ENCODE data around the gene COQ6. TPM values are rescaled to one million over a fixed set of nuclear protein-coding genes. Genes with fewer than 3 reads are reported as not detected.

The COQ6 gene
- total RNA-seq, 1 donor from 2014 or later = 13.4 TPM

- DNase-seq (ENCODE audit: low read depth) (no peak), FAIRE-seq (no peak)
- Histone ChIP-seq H3K27me3 (ENCODE audit: control insufficient read depth, insufficient read depth, low read length) (no peaks in the 10 kb centered on the region), H3K4me3 (ENCODE audit: low read depth, low read length) (no peak overlapping the region), H3K36me3 (ENCODE audit: control insufficient read depth, insufficient read depth, low read length) (peaks cover 27% of the 10 kb centered on the region)
- TF ChIP-seq CTCF (IDR thresholded peaks at IDR 0.05; ENCODE audit: insufficient read depth, low read length, severe bottlenecking) = no peak
These were observed 25.8 kb upstream of the COQ6 start for GRCh38 chr14:73924337-73924736.

GRCh38 chr14:73935666-73936065 is 14.4 kb upstream of the COQ6 start:
- FAIRE-seq = no peak
- TF ChIP-seq CTCF (IDR thresholded peaks at IDR 0.05; ENCODE audit: insufficient read depth, low read length, severe bottlenecking) = peak; percentile 6
- H3K36me3 ChIP-seq (ENCODE audit: control insufficient read depth, insufficient read depth, low read length) = peaks cover 7% of the 10 kb centered on the region
- peak; percentile 19 for DNase-seq (ENCODE audit: low read depth)
- no peak overlapping the region for H3K4me3 ChIP-seq (ENCODE audit: low read depth, low read length)
- H3K27me3 ChIP-seq (ENCODE audit: control insufficient read depth, insufficient read depth, low read length) = no peaks in the 10 kb centered on the region

GRCh38 chr14:73936548-73936947 is 13.6 kb upstream of the COQ6 start:
- peaks cover 4% of the 10 kb centered on the region for H3K36me3 ChIP-seq (ENCODE audit: control insufficient read depth, insufficient read depth, low read length)
- FAIRE-seq = no peak

GRCh38 chr14:73937012-73937411 is 13.1 kb upstream of the COQ6 start:
- peaks cover 1% of the 10 kb centered on the region for H3K36me3 ChIP-seq (ENCODE audit: control insufficient read depth, insufficient read depth, low read length)

More at GRCh38 chr14:73936548-73936947, 13.6 kb upstream of the COQ6 start:
- no peak for TF ChIP-seq CTCF (IDR thresholded peaks at IDR 0.05; ENCODE audit: insufficient read depth, low read length, severe bottlenecking)
- no peaks in the 10 kb centered on the region for H3K27me3 ChIP-seq (ENCODE audit: control insufficient read depth, insufficient read depth, low read length)
- no peak overlapping the region for H3K4me3 ChIP-seq (ENCODE audit: low read depth, low read length)
- DNase-seq (ENCODE audit: low read depth) = no peak

GRCh38 chr14:73942180-73942579 is 7.9 kb upstream of the COQ6 start:
- Histone ChIP-seq H3K4me3 (ENCODE audit: low read depth, low read length) (no peak overlapping the region), H3K36me3 (ENCODE audit: control insufficient read depth, insufficient read depth, low read length) (peaks cover 4% of the 10 kb centered on the region), H3K27me3 (ENCODE audit: control insufficient read depth, insufficient read depth, low read length) (no peaks in the 10 kb centered on the region)
- no peak for FAIRE-seq
- no peak for TF ChIP-seq CTCF (IDR thresholded peaks at IDR 0.05; ENCODE audit: insufficient read depth, low read length, severe bottlenecking)
- DNase-seq (ENCODE audit: low read depth) = no peak

More at GRCh38 chr14:73937012-73937411, 13.1 kb upstream of the COQ6 start:
- H3K27me3 ChIP-seq (ENCODE audit: control insufficient read depth, insufficient read depth, low read length) = no peaks in the 10 kb centered on the region
- H3K4me3 ChIP-seq (ENCODE audit: low read depth, low read length) = no peak overlapping the region
- FAIRE-seq (no peak), DNase-seq (ENCODE audit: low read depth) (no peak)
- TF ChIP-seq CTCF (IDR thresholded peaks at IDR 0.05; ENCODE audit: insufficient read depth, low read length, severe bottlenecking) = no peak

GRCh38 chr14:73943083-73943482 is 7.0 kb upstream of the COQ6 start:
- Histone ChIP-seq H3K27me3 (ENCODE audit: control insufficient read depth, insufficient read depth, low read length) (no peaks in the 10 kb centered on the region), H3K36me3 (ENCODE audit: control insufficient read depth, insufficient read depth, low read length) (peaks cover 4% of the 10 kb centered on the region), H3K4me3 (ENCODE audit: low read depth, low read length) (no peak overlapping the region)
- DNase-seq (ENCODE audit: low read depth) = peak; percentile 77
- TF ChIP-seq CTCF (IDR thresholded peaks at IDR 0.05; ENCODE audit: insufficient read depth, low read length, severe bottlenecking) = no peak
- FAIRE-seq = no peak

Measured in bronchial epithelial cell (primary cell).